ENCODE measurements around the gene SESN3.
"Not testable (repeated sequence)": the region's sequence is repeated elsewhere in the genome, so short reads cannot be mapped to it uniquely, and the experiment has no call there.

The SESN3 gene

GRCh38 chr11:95248666-95249467 lies 17.9 kb upstream of the SESN3 start:
- no peak for DNase-seq (ENCODE audit: low read depth in 2 of 2)

GRCh38 chr11:95247883-95248282 lies 16.9 kb upstream of the SESN3 start:
- DNase-seq (ENCODE audit: low read depth in 2 of 2): no peak

GRCh38 chr11:95247127-95247684 lies 16.2 kb upstream of the SESN3 start:
- no peak for DNase-seq (ENCODE audit: low read depth in 2 of 2)

- DNase-seq (ENCODE audit: low read depth in 2 of 2): no peak
Measured at GRCh38 chr11:95245581-95245980, 14.6 kb upstream of the SESN3 start.

- DNase-seq (ENCODE audit: low read depth in 2 of 2): no peak
Measured at GRCh38 chr11:95245038-95245437, 14.0 kb upstream of the SESN3 start.

- DNase-seq (ENCODE audit: low read depth in 2 of 2): no peak
Measured at GRCh38 chr11:95243673-95244072, 12.7 kb upstream of the SESN3 start.

- no peak for DNase-seq (ENCODE audit: low read depth in 2 of 2)
Measured at GRCh38 chr11:95242845-95243605, 12.0 kb upstream of the SESN3 start.

GRCh38 chr11:95242091-95242844 lies 11.3 kb upstream of the SESN3 start:
- no peak for DNase-seq (ENCODE audit: low read depth in 2 of 2)

- DNase-seq (ENCODE audit: low read depth in 2 of 2): no peak
Measured at GRCh38 chr11:95241681-95242081, 10.7 kb upstream of the SESN3 start.

- DNase-seq (ENCODE audit: low read depth in 2 of 2): no peak
Measured at GRCh38 chr11:95239871-95240649, 9.1 kb upstream of the SESN3 start.

- no peak for DNase-seq (ENCODE audit: low read depth in 2 of 2)
Measured at GRCh38 chr11:95232666-95233065, 1.7 kb upstream of the SESN3 start.

- DNase-seq (ENCODE audit: low read depth in 2 of 2): peak in 1 of 2 donors; percentile 33
Measured at GRCh38 chr11:95231881-95232605, 1.0 kb upstream of the SESN3 start.

GRCh38 chr11:95230810-95231126 lies 234 bp downstream of the SESN3 start:
- DNase-seq (ENCODE audit: low read depth in 2 of 2): no peak

GRCh38 chr11:95229993-95230809 lies 801 bp downstream of the SESN3 start:
- DNase-seq (ENCODE audit: low read depth in 2 of 2): no peak

- no peak for DNase-seq (ENCODE audit: low read depth in 2 of 2)
Measured at GRCh38 chr11:95229199-95229992, 1.6 kb downstream of the SESN3 start.

- no peak for DNase-seq (ENCODE audit: low read depth in 2 of 2)
Measured at GRCh38 chr11:95228081-95228749, 2.8 kb downstream of the SESN3 start.

GRCh38 chr11:95227060-95227459 lies 3.9 kb downstream of the SESN3 start:
- DNase-seq (ENCODE audit: low read depth in 2 of 2): not testable (repeated sequence)

GRCh38 chr11:95222817-95223216 lies 8.2 kb downstream of the SESN3 start:
- no peak for DNase-seq (ENCODE audit: low read depth in 2 of 2)
